Stomach (tissue), 9 donors: Measurements from ENCODE around the gene KDM5B. TPM values are rescaled to one million over a fixed set of nuclear protein-coding genes. Genes with fewer than 3 reads are reported as not detected.

Experiments
- DNase-seq, 2 donors: peaks; one replicate each; pipeline versions ENCODE4 v3.0.0 to v3.0.0-alpha.2; 2013 to 2019
- H3K27ac ChIP-seq, 5 donors: fragments of 200-600 bp in 4 of 5; sonication (generic) in 4 of 5; one replicate each; pipeline ENCODE4 v1.5.1; 2013 to 2019; ENCODE audit warnings: mild to moderate bottlenecking in 1 of 5, moderate library complexity in 1 of 5
- H3K27me3 ChIP-seq, 3 donors: fragments of 200-600 bp; sonication (generic); one replicate each; pipeline ENCODE4 v1.5.1; 2017 to 2019; ENCODE audit warnings: mixed run types in 1 of 3
- H3K36me3 ChIP-seq, 4 donors: fragments of 200-600 bp; sonication (generic); 1 replicate in 3 of 4; 2 replicates in 1 of 4; pipeline ENCODE4 v1.5.1; 2016 to 2019
- H3K4me1 ChIP-seq, 4 donors: fragments of 200-600 bp; sonication (generic); one replicate each; pipeline ENCODE4 v1.5.1; 2016 to 2019
- H3K4me3 ChIP-seq, 4 donors: fragments of 200-600 bp; sonication (generic) in 3 of 4; one replicate each; pipeline ENCODE4 v1.5.1; 2016 to 2019; ENCODE audit warnings: mild to moderate bottlenecking in 1 of 4
- H3K9me3 ChIP-seq, 4 donors: fragments of 200-600 bp; sonication (generic); one replicate each; pipeline ENCODE4 v1.5.1; 2016 to 2019
- EP300 ChIP-seq: sonication (generic); formaldehyde crosslinking; IDR thresholded peaks from one replicate; pipeline ENCODE4 v1.6.1; 2017; ENCODE audit warnings: antibody characterized with exemption
- POLR2A ChIP-seq, 4 donors: fragments of 450-650 bp; IDR thresholded peaks; one replicate each; pipeline ENCODE4 v1.6.1; 2016; ENCODE audit warnings: antibody characterized with exemption in 4 of 4, control low read depth in 2 of 4, mild to moderate bottlenecking in 1 of 4, moderate library complexity in 1 of 4
- POLR2AphosphoS5 ChIP-seq, 3 donors: sonication (generic); formaldehyde crosslinking; IDR thresholded peaks; one replicate each; pipeline ENCODE4 v1.6.1; 2016; ENCODE audit warnings: antibody characterized with exemption in 3 of 3
- WGBS, 5 donors: extraction: QIAGEN DNeasy Blood & Tissue Kit in 3 of 5; methylation state at CpG; one replicate each; pipeline versions ENCODE4 v1.1.5 to v1.1.7; 2013 to 2018; 5-methylcytosine and 5-hydroxymethylcytosine counted together
- intact Hi-C: fragments of 100-400 bp; cut with DNase I; formaldehyde crosslinking; loops from one replicate; pipeline ENCODE4 v1.15.1; 2023; ENCODE audit warnings: low total_unique reads
- polyA plus RNA-seq, 3 donors: library from polyadenylated mRNA; stranded (reverse); fragments of 200-250 nt; gene quantifications; one replicate each; pipeline ENCODE4 v1.2.3, GENCODE V29; 2013
- total RNA-seq, 5 donors: library from RNA; depleted of rRNA; stranded (reverse); fragments of >200 nt; gene quantifications; one replicate each; pipeline versions ENCODE4 v1.1.0 to v1.2.3, GENCODE V29; 2014 to 2016
- TF ChIP-seq, protein P1 (sequence below), 7 experiments: fragments of 450-650 bp in 4 of 7; fragments of 200-600 bp in 3 of 7; sonication (generic) in 3 of 7; IDR thresholded peaks; one replicate each; pipeline ENCODE4 v1.5.1; 2016 to 2019; ENCODE audit warnings: antibody characterized with exemption in 7 of 7, control low read depth in 2 of 7, mild to moderate bottlenecking in 1 of 7
- donor health status: healthy with polysubstance abuse.
- donor health status: Bipolar disorder and iron deficiency.
- donor health status: healthy.

Gene KDM5B
- total and polyA plus RNA-seq, 8 donors, result 6.5 to 229 (median 52.8) TPM

DNA sequence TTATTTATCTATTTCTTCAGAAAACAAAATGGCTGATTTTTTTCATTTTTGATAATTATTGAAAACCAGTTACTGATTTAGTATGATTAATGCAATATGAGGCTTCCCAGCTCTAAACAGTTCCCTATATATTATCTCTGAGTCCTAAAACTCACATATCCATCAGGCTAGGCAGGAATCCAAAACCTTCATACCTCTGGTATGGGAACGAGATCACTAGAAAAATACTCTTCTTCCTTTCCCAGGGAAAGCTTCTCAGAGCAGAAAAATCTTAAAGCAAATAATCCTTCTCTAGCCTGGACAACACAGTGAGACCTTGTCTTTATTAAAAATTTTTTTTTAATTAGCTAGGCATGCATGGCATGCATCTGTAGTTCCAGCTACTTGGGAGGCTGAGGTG lies 42.5 kb downstream of the KDM5B start:
- Histone ChIP-seq H3K27ac (no peak overlapping the region), H3K9me3 (no peaks in the 10 kb centered on the region), H3K4me1 (peaks cover 0 to 10% (median 0%) of the 10 kb centered on the region in 4 donors), H3K27me3 (no peaks in the 10 kb centered on the region), H3K4me3 (no peak overlapping the region), H3K36me3 (peaks cover 31 to 94% (median 82%) of the 10 kb centered on the region in 4 donors)
- DNase-seq, result no peak
- WGBS, 5 donors, result 68 to 94% (median 90%) methylated on average over 1 of the region's 1 CpG
- intact Hi-C loops, result no loop called here
- TF ChIP-seq POLR2AphosphoS5 (IDR thresholded peaks at IDR 0.05), result no peak

- Histone ChIP-seq H3K4me1 (peaks cover 0 to 10% (median 0%) of the 10 kb centered on the region in 4 donors), H3K27ac (no peak overlapping the region), H3K27me3 (no peaks in the 10 kb centered on the region), H3K36me3 (peaks cover 50 to 99% (median 94%) of the 10 kb centered on the region in 4 donors), H3K9me3 (no peaks in the 10 kb centered on the region), H3K4me3 (no peak overlapping the region)
- no peak for DNase-seq
- TF ChIP-seq POLR2A (IDR thresholded peaks at IDR 0.05) (no peak), POLR2AphosphoS5 (IDR thresholded peaks at IDR 0.05) (no peak), EP300 (no peak)
- TF ChIP-seq, protein P1, sequence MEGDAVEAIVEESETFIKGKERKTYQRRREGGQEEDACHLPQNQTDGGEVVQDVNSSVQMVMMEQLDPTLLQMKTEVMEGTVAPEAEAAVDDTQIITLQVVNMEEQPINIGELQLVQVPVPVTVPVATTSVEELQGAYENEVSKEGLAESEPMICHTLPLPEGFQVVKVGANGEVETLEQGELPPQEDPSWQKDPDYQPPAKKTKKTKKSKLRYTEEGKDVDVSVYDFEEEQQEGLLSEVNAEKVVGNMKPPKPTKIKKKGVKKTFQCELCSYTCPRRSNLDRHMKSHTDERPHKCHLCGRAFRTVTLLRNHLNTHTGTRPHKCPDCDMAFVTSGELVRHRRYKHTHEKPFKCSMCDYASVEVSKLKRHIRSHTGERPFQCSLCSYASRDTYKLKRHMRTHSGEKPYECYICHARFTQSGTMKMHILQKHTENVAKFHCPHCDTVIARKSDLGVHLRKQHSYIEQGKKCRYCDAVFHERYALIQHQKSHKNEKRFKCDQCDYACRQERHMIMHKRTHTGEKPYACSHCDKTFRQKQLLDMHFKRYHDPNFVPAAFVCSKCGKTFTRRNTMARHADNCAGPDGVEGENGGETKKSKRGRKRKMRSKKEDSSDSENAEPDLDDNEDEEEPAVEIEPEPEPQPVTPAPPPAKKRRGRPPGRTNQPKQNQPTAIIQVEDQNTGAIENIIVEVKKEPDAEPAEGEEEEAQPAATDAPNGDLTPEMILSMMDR (IDR thresholded peaks at IDR 0.05), result no peak
- WGBS, 5 donors, result 60 to 64% (median 61%) methylated on average over 2 of the region's 2 CpGs
- intact Hi-C loops, result no loop called here
Measured at GRCh38 chr1:202762019-202762418, 46.2 kb downstream of the KDM5B start.

DNA sequence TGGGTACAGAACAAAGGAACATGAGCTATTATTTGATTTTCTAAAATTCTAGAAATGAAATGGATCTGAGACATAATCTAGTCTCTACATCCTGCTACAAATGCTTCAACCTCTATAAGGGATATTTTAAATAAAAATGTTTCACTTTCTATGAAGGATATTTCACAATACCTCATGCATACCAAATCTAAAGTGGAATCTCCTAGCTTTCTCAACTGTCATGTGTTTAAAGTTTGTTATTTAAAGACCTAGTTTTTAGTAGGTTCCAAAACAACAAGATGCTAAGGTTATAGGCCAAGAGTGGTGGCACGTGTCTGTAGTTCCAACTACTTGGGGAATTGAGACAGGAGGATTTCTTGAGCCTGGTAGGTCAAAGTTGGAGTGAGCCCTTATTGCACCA lies 47.6 kb downstream of the KDM5B start:
- H3K27ac ChIP-seq, result no peak overlapping the region
- H3K4me1 ChIP-seq, result peaks cover 0 to 10% (median 0%) of the 10 kb centered on the region in 4 donors
- TF ChIP-seq POLR2AphosphoS5 (IDR thresholded peaks at IDR 0.05) (no peak), POLR2A (IDR thresholded peaks at IDR 0.05) (no peak), EP300 (no peak)
- TF ChIP-seq, protein P1 (IDR thresholded peaks at IDR 0.05), result no peak
- DNase-seq, result no peak
- H3K4me3 ChIP-seq, result no peak overlapping the region
- no peaks in the 10 kb centered on the region for H3K27me3 ChIP-seq
- WGBS, 5 donors, result 61 to 88% (median 74%) methylated on average over 1 of the region's 1 CpG
- intact Hi-C loops, result no loop called here
- no peaks in the 10 kb centered on the region for H3K9me3 ChIP-seq
- H3K36me3 ChIP-seq, result peaks cover 50 to 99% (median 94%) of the 10 kb centered on the region in 4 donors

DNA sequence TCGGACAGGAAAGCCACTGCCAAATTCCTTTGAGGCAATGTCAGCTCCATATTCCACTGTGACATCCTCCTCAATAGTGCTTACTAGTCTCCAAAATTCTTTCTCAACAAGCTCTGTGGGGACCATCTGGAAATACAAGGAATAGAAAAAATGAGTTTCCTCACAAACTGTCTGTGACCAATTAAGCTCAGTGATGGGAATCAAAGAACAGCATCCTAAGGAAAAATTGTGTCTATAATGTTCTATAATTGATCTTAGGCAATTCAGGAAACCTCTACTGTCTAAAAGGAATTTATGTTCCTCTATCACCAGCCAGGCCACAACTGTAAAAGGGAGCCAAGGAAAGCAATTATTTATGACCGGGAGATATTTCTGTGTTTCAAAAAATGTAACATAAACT lies 51.8 kb downstream of the KDM5B start:
- H3K27ac ChIP-seq, result no peak overlapping the region
- DNase-seq, result no peak
- peaks cover 0 to 1% (median 0%) of the 10 kb centered on the region in 4 donors for H3K4me1 ChIP-seq
- intact Hi-C loops, result no loop called here
- H3K36me3 ChIP-seq, result peaks cover 61 to 100% (median 99%) of the 10 kb centered on the region in 4 donors
- H3K27me3 ChIP-seq, result no peaks in the 10 kb centered on the region
- no peak overlapping the region for H3K4me3 ChIP-seq
- no peaks in the 10 kb centered on the region for H3K9me3 ChIP-seq
- 86 to 100% (median 95%) methylated on average over 2 of the region's 2 CpGs for WGBS, 5 donors
- no peak for TF ChIP-seq POLR2AphosphoS5 (IDR thresholded peaks at IDR 0.05)
- TF ChIP-seq POLR2A (IDR thresholded peaks at IDR 0.05), result no peak
- TF ChIP-seq EP300, result no peak
- TF ChIP-seq, protein P1 (IDR thresholded peaks at IDR 0.05), result no peak

DNA sequence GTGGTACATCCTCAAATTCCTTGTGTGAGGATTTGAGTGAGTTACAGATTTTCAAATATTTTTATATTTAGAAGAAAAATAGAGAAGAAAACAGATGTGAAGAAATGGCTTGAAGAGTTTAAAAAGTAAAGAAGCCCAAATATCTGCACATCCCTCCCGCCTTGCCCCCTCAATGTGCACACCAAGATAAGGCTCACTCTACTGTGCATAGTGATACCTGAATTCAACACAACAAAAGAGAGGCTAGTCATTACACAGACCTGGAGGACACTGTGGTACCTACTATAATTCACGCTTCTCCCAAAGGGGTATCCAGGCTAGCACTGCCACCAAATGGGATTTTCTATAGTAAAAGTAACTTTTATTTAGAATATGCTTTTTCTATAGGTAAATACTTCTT lies 53.9 kb downstream of the KDM5B start:
- Histone ChIP-seq H3K9me3 (no peaks in the 10 kb centered on the region), H3K36me3 (peaks cover 63 to 100% (median 97%) of the 10 kb centered on the region in 4 donors), H3K4me3 (no peak overlapping the region), H3K27me3 (no peaks in the 10 kb centered on the region), H3K27ac (no peak overlapping the region), H3K4me1 (peaks cover 0 to 4% (median 0%) of the 10 kb centered on the region in 4 donors)
- no peak for DNase-seq
- TF ChIP-seq EP300 (no peak), POLR2A (IDR thresholded peaks at IDR 0.05) (no peak), POLR2AphosphoS5 (IDR thresholded peaks at IDR 0.05) (no peak)
- TF ChIP-seq, protein P1 (IDR thresholded peaks at IDR 0.05), result no peak
- intact Hi-C loops, result no loop called here
- 93 to 99% (median 95%) methylated on average over 2 of the region's 2 CpGs for WGBS, 5 donors
